CD4-positive, alpha-beta T cell treated with Interferon alpha-2 for 1 hour (primary cell): Measurements from ENCODE around the gene PLPP4.

Experiments used
- DNase-seq, 2 donors: peaks; one replicate each; pipeline ENCODE4 v3.0.0-alpha.2; 2020 to 2022

The PLPP4 gene

GRCh38 chr10:120580918-120581895, 124.2 kb downstream of the PLPP4 start:
- DNase-seq = no peak

GRCh38 chr10:120582753-120583152, 125.7 kb downstream of the PLPP4 start:
- DNase-seq = no peak

DNA sequence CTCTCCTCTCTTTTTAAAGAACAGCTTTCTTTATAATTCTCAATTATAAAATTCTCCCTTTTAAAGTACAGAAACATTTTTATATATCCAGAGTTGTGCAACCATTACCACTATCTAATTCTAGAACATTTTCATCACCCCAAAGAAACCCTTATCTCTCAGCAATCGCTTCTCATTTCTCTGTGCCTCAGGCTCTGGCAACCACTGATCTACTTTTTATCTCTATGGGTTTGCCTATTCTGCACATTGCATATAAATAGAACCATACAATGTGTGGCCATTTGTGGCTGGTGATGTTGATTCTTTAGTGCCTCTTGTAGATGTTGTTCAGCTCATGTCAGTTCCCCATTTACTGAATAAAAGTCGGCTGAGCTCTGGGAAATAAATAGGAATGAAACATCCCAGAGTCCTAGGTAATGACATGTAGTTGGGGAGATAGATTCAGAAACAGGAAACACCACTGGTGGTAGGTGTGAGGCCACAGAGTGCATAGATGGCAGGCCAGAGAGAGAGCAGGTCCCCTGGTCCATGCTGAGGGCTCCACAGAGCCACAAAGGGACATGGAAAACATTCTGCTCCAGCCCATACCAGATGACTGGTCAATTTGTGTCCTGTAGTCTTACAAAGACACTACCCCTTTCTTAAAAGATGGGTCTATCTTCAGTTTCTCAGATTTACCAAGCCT, 126.5 kb downstream of the PLPP4 start:
- DNase-seq = no peak

DNA sequence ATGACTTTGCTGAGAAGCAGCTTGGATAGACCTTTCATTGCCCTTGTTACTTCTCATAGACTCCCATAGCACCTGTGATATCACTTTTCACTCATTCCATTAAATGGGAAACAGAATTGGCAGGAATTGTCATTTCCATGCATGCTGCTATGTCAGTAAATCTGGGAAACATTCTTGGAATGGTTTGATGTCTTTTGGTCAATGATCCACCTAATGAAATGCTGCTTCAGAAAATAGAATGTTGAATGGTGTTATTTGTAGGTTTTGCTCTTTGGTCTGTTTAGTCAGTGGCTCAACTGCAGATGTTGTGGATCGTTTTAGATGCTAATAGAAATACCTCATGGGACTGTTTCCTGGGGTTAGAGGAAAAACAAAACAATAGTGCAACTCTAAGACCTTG, 127.8 kb downstream of the PLPP4 start:
- no peak for DNase-seq

GRCh38 chr10:120586471-120586872, 129.4 kb downstream of the PLPP4 start:
- no peak for DNase-seq

DNA sequence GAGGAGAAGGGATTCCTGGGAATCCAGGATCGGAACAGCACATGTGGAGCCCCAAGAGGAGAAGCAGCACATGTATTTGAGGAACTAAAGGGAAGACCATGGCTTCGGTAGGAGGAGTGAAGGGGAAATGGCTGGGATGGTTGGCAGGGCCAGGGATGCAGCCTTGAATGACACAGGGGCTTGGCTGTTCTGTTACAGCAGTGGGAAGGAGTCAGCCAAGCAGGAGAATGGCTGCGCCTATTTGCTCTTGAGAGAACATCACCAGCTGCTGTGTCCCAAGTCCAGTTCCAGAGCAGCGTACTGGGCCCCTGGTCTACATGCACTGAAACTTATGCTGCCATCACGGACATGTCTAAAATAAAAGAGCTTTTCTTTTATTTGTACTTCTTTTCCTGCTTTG, 130.0 kb downstream of the PLPP4 start:
- DNase-seq = no peak

DNA sequence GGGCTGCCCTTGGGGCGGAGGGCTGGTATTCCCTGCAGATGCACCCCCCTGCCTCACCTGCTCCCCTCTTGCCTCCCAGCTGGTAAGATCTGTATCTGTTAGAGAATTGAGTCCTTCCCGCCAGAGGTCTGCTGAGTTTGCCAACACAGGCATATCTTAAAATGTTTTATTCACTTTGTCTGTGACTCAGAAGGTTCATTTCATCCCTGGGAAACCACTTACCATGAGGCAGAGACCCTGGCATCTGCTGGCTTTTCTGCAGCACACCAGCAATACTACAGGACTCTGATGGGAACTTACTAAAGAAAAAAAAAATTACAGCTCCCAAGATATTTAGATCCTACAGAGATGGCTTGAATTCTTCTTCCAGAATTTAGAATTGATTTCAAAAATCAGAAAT, 131.3 kb downstream of the PLPP4 start:
- no peak for DNase-seq

DNA sequence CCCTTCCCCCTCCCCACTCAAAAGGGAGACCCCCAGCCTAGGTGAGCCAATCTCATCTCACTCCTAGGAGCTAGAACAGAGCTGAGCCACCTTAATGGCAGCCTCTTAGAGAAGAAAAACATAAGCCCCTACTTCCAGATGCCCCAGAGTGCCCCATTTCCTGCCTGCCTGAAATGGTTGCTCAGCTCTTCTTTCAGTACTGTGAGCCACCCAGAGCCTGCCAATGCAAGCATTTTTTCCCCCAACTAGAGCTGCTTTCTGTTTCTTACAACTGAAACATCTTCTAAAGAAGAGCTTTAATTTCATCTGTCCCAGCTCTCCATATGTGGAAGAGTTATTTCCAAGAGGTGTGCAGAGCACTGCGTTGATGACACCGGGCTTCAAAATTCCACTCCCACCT, 136.7 kb downstream of the PLPP4 start:
- DNase-seq = no peak

DNA sequence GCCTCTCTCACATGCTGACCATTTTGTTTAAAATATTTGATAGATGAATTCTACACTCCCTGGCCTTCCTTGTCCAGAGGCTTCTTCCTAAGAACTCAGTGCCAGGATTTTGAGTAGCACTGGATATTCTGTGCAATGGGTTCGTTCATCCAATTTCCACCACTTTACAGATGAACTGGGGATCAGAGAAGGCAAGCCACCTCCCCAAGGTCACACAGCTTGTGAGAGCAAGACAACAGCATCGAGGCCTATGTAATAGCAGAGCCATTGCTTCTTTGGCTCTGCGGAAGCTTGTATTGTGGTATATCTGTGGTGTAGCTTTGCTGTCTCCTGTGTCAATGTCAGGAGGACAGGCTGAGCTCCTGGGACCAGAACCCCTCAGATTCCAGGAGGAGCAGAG, 140.9 kb downstream of the PLPP4 start:
- DNase-seq = no peak

DNA sequence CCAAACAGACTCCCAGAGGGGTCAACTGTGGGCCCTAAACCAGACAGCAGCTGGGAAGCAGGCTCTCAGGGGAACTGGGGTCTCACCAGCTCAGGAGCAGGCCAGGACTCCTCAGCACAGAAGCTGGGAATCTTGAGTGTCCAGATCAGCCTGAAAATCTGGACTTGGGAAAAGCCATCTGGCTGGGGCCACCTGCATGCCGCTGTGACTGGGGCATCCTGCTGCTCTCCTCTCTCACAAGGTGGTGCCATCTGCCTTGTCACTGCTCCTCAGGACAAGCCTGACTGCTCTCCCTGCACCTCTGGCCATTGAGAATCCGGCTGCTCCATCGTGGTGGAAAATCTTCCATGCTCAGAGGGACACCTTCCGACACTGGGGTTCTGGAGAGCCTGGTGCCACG, 141.4 kb downstream of the PLPP4 start:
- DNase-seq = no peak

DNA sequence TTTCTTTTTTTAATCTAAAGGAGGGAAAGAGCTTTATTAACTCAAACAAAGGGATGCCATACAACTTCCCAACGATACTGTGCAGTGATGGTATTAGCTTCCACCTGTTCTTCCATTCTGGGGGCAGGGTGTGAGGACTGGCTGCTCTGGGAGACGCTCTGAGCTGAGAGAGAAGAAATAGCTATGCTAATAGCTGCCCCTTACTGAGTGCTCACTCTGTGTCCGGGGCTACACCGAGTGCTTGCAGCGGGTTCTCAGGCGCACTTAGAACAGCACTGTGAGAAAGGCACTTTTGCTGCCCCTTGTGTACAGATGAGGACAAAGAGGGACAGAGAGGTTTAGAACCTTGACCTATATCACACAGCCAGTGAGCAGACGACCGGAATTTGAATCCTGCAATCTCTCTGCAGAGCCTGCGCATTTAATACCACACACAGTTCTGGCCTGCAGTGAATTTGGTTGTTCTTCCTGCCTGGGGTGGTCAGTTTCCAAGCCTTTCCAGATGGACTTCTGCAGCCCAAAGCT, 142.2 kb downstream of the PLPP4 start:
- DNase-seq = no peak

GRCh38 chr10:120600871-120601649, 144.0 kb downstream of the PLPP4 start:
- no peak for DNase-seq

DNA sequence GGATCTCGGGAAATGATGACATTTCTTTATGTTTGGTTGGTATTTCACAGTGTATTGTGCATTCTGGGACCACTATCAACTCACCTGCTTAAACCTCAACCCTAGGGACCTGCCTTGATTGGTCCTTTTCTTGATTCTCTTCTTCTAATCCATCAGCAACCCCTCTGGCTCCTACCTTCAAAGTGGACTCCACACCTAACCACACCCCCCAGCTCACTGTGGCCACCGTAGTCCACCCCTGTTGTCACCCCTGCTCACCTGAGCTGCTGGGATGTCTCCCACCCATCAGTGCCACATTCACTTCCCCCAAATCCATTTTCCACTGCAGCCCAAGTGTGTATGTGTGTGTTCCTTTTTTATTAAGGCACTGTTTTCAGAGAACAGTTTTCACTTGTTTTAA, 145.0 kb downstream of the PLPP4 start:
- DNase-seq = no peak

DNA sequence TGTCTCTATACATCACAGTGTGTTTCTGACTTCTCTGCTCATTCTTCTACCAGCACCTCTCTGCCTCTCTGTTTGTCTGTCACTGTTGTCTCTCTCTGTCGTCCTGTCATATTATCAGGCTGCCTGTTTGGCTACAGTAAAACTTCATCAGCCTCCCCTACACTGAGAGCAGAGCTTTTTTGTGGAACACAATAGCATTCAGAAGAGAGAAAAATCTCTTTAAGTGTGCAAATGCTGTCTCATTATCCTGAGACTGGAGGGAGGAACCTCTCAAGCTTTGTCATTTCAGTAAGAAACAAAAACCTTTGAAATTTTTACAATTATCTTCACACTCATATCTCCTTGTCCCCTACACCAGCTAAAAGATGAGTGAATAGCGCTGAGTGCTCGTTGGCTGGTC, 148.4 kb downstream of the PLPP4 start:
- no peak for DNase-seq

GRCh38 chr10:120606051-120606764, 149.2 kb downstream of the PLPP4 start:
- no peak for DNase-seq

- DNase-seq = no peak
Observed at GRCh38 chr10:120607016-120607709, 150.1 kb downstream of the PLPP4 start.

DNA sequence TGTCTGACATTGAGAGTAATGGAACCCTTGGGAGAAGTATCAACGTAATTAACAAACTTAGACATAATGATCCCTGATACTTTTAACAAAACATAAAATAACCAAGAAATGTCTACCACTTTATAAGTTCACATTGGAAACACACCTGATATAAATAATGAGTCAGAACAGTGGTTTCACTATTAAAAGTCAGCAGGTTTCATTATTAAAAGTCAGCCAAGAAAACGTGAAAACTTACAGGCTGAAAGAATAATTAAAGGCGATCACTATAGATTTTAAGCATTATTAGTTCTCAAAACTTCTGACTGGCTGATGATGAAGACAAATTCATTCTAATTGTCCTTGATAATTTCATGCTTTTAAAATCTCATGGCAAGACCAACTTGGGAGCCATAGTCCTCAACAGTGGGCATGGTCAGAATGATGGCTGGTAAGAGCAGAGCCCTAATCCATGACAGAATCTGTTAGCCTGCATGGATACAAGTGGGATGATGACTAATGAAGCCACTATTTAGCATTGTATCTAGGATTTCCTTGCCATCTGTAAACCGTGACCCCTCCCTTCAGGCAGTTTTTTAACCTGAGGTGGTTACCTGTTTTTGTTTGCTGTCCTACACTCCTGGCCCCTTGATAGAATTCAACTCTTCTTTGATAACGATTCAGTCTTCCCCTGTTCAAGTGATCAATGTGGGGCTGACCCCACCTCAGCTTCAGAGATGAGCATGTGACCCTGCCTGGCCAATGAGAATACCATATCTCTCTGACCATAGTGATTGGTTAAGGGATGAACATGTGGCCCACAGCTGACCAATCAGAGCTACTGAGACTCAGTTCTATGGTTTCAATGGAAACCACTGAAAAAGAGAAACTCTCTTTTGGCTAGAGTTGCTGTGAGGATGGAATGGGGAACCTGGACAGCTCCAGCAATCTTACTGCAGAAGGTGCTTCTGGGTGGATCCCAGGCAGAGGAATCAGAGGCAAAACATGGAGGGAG, 151.0 kb downstream of the PLPP4 start:
- no peak for DNase-seq

GRCh38 chr10:120609006-120609405, 152.0 kb downstream of the PLPP4 start:
- DNase-seq = no peak

- DNase-seq = no peak
Observed at GRCh38 chr10:120610791-120611190, 153.8 kb downstream of the PLPP4 start.

- no peak for DNase-seq
Observed at GRCh38 chr10:120612756-120613155, 155.7 kb downstream of the PLPP4 start.

- DNase-seq = no peak
Observed at GRCh38 chr10:120613180-120613579, 156.2 kb downstream of the PLPP4 start.
